GM19467 (cell line): ENCODE data around the gene RABGGTA.

ENCODE experiments used
- ATAC-seq: cut with Tn5 transposase; IDR thresholded peaks from one replicate; pipeline ENCODE4 v1.9.1; 2021; ENCODE audit warnings: mild to moderate bottlenecking, moderate library complexity; ENCODE audit not compliant: unreplicated experiment

Gene RABGGTA

DNA sequence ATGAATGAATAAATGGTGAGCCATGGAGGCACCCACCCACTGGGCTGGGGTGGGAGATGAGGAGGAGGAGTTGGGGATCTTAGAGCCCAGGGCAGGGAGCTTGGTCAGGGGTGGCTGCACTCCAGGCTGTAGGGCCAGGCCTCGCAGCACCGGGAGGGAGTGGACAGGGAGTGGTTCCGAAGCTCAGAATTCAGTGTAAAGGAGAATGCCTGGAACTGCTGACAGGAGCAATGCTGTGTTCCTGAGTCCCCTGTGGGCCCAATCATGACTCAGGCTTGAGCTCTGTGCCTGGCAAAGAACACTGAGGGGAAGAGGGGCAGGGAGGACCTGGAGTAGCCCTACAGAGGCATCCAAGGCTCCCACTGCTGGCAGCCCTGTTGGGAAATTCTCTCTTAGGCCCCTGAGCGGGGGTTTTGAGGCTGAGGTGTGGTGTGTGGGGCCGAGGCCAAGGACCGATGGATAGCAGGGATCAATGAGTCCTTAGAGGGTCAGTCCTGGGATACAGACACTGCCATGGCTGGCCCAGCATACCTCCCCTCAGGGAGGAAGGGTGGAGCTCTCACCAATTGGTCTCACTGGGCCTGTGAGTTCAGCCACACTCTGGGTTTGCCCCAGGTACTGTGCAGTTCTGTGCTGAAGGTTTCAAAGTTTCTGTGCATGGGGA is 9.5 kb upstream of the RABGGTA start:
- no peak for ATAC-seq

- no peak for ATAC-seq
Observed at GRCh38 chr14:24279301-24280186, 8.1 kb upstream of the RABGGTA start.

DNA sequence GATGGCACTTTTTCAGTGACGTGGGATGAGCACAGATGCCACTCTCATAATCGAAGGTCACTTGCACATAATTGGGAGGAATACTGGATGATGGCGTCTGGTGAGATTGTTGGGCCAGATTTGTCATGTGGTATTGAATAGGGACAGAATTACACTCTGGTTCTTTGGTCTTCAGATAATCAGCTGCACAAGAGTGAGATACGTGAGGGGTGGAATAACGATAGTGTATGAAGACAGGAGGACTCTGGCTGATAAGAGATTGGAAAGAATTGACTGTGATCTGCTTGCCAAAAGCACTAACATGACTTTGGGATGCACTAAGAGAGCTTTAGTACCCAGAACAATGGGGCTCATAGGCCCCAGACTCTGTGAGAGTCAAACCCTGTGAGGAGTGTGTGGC is 7.0 kb upstream of the RABGGTA start:
- ATAC-seq: no peak

DNA sequence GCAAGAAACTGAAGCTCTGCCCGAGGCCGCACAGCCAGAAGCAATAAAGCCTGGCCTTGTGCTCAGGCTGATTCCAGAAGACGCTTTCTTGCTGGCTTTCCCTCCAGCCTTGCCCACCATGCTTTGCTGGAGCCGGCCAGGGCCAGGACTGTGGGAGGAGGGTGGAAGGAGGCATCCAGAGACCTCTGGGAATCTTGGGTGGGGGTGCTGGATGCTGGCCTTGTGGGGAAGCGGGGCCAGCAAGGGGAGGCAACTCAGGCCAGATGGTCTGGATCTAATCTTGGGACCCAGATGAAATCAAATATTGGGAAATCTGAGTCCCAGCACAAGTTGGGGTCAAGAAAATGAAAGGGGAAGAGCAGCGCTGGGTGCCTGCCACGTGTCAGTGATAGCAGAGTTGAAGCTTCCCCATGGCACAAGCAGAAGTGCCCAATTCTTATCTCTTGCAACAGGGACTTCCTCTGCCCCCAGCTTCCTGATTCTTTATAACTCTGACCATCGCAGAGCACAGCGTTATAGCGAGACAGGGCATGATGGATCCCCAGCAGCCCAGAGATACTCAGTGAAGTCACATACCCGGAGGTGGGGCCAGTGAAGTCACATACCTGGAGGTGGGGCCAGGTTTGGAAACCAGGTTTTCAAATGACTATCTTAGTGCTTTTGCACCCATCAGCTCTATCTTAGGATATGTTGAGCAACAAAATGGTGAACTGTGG is 6.4 kb upstream of the RABGGTA start:
- no peak for ATAC-seq

DNA sequence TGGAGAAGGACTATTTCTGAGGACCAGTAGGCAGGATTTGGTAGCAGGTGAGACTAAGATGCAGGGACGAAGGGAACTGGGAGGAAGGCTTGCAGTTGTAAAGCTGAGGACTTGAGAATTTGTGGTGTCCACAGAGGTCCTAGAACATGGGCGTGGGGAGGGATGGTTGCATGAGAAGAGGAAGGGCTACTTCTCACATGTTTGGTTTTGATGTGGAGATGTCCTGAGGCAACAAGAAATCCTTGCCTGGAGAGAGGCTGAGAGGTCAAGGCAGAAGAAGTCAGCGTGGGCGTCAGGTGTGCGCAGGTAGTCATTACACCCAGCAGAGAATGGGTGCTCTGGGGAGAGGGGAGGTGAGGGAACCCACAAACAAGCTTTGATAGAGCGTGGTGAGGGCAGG is 5.7 kb upstream of the RABGGTA start:
- no peak for ATAC-seq

DNA sequence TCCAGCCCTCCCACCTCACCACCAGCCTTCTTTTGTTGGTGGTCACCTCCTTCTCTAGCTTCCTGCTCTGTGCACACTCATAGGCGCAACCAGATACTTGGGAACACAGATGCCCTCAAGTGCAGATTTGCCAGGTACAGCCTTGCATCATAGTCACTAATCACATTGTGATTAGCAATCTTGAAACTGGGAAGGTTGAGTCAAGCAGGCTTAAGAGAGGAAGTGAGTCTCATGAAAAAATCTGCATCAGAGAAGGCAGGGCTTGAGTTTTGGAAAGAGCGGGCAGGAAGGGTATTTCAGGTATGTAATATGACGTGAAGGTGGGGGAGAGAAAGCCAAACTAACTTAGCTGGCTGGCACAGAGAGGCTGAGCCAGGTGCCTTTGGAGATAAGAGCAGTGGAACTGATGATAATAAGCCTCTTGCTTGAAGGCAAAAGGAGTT is 2.7 kb upstream of the RABGGTA start:
- peak; percentile 37 for ATAC-seq

DNA sequence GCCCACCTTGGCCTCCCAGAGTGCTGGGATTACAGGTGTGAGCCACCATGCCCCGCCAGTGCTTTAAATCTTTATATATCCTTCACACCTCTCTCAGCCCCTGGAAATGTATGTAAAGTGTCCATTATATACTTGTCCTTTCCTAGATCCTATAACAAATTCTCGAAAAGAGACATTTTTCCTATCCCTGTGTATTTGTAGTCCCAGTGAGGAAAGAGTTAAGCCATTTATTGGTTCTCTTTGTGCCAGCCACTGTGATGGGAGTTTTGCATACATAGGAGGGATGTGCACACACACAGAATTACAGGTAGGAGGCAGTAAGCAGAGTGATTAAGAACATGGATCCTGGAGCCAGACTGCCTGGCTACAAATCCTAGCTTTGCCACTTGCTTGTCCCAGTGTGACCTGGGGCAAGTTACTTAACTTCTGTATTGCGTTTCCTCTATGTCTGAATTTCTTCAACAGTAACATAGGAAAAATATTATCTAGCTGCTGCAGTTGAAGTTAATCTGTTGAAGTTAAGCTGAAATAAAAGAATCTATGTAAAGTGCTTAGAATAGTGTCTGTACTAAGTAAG is 2.1 kb upstream of the RABGGTA start:
- no peak for ATAC-seq

- ATAC-seq: no peak
Observed at GRCh38 chr14:24272467-24272866, 1.1 kb upstream of the RABGGTA start.

DNA sequence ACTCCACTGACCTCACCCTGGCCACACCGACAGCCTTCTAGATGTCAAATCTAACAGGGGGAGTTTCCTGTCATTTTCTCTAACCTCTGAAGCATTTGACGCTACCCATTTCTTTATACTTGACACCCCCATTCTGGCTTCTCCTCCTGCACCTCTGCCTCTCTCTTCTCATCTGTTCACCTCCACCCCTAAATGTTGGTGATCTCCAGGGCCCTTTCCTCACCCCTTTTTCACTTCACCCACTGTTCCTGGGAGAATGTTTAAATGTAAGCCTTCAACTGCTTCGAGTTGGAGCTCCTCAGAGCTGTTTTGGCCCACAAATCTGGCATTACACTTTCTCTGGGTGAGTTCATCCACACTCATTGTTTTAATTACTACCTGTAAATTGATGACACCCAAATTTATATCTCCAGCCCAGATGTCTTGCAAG is 452 bp upstream of the RABGGTA start:
- ATAC-seq: no peak

DNA sequence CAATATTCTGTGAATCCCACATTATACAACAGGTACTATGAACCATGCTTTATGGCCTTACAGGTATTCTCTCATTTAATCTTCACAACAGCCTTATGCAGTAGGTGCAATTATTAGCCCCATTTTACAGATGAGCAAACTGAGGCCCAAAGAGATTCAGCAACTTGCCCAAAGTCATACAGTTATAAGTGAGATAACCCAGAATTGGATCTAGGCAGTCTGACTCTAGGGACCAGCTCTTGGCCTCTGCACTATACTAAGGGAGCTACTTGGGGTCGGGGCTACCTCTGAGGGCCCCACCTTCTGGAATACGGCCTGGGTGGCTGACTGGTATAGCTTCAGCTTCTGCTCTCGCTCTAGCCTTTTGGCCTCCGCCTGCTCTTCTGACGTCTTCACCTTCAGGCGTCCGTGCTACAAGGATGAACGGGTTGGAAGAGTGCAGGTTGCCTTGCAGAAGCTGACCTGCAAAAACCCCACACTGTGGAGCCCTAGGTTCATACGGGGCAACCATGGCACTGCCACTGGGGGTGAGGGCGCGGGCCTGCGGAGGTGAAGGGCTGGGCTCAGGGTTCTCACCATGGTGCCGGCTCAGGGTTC is 762 bp downstream of the RABGGTA start:
- no peak for ATAC-seq

DNA sequence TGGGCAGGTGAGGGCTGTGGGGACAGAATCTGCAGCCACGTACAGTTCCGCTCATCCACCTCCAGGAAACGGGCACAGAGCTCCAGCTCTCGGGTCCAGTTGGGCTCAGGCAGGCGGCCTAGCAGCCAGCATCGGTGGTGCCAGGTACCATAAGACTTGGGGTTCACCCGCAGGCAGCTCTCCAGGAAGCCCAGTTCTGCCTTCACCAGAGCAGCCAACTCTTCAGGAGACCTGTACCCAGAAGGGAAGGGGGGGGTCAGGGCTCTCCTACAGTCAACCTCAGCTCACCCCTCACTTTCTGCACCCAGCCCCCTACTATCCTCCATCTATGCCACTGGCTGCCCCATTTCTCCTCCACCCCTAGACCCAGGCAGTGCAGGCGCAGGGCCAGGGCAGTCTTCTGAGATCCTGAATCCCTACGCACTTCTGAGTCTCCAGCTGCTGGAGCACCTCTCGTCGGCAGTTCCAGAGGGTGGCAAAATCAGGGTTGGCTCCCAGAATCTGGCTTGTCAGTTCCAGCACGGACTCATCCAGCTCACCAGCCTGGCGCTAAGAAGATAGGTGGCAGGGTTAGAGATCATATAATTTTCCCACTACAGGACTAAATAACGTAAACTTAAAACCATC is 1.4 kb downstream of the RABGGTA start:
- ATAC-seq: no peak

DNA sequence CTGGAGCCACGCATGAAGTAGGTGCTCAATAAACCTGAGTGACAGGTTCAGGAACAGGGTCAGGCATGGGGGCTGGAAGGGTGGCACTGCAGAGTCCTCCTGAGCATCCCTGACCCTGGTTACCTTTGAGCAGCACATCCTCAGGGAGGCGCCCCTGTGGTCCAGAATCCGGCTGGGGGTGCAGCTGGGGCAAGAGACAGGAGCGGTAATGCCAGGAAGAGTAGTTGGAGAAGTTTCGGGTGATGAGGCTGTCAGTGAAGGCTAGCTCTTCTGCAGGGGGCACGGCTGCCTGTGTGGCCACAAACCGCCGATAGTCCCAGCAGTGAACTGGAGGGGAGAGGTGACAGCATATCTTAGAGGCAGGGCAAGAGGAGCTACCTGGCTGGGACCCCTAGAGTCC is 2.0 kb downstream of the RABGGTA start:
- ATAC-seq: no peak

GRCh38 chr14:24268225-24268624 is 3.2 kb downstream of the RABGGTA start:
- ATAC-seq: no peak

- no peak for ATAC-seq
Observed at GRCh38 chr14:24267516-24267915, 3.9 kb downstream of the RABGGTA start.

- ATAC-seq: no peak
Observed at GRCh38 chr14:24266344-24267244, 4.8 kb downstream of the RABGGTA start.

DNA sequence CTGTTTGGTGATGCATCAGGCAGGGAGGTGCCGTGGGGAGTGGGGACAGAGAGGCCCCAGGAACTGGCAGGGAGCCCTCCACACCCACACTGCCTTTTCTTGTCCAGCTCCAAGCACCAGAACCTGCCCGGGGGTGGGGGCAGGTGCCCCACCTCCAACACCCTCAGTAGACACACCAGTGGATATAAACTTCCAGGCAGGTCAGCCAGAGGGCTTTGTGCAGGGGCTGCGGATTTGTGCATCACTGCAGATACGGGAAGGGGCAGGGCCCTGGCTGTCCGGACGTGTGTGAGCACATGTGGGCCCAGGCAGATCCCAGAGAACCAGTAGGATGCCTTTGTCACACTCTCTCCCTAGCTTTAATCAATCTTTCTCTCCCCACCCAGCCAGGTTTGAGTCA is 7.1 kb downstream of the RABGGTA start:
- no peak for ATAC-seq

DNA sequence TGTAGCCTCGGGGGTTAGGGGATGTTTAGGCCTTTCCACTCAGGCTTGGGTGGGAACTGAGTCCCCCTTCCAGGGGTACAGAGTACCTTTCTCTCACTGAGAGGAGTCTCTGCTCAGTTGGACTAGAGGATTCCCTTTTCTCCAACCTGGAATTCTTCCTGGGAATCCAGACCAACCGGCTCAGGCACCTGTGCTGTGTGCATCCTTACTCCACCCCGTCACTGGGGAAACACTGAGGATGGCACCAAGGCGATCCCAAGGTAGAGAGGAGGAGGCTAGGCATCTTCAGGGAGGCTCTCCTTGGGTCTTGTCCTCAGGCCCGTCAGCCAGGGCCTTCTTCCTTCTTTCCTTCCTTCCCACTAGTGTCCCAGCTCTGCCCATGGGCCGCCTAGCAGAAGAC is 7.5 kb downstream of the RABGGTA start:
- no peak for ATAC-seq

DNA sequence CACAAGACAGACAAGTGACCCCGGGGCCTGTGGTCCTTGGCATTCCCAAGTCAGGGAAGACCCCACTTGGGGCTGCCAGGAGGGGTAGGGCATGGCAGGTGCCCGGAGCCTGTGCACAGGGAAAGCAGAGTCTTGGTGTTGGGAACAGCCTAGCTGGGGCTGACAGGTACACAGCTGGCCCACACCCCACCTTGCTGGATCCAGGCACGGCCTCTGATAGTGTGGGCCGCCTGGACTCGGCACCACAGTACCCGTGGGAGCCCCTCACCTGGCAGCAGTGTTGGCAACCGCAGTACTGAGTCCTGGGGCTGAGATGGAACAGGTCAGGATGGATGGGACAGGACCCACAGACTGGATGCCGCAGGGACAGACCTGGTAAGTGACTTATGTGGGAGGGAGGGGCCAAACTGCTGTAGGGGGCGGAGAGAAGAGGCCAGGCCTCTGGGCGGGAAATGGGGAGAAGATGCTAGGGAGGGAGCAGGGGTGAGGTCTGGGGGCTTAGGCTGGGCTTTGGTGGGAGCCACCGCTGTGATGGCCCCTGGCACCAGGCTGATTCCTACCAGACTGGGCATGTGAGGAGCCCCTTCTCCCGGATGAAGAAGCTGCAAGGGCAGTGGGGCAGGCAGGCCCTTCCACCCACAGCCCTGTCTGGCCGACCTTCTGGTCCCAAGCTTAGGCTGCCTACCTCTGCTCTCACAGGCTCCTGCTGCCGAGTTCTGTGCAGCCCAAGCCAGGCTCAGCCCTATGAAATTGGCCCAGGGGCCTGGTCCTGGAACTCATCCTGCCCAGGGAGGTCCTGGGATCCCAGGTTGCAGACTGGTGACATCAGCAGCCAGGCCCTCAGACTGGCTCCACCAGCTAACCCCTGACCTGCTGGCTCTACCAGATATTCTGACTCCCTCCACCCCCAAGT is 8.3 kb downstream of the RABGGTA start, which contains the start of gene TGM1:
Gene TGM1 (minus strand): TSS at position 357 of the 913 bp plus-strand sequence. CDS start 825 bp downstream, outside the sequence.
- ATAC-seq: no peak
